SU-DHL-6 (cell line): ENCODE measurements around the gene SLC29A2.

ENCODE experiments used
- H2AFZ ChIP-seq: fragments of 200-600 bp; sonication (generic); 2 replicates; pipeline ENCODE4 v1.6.1; 2014; ENCODE audit warnings: low read depth, mild to moderate bottlenecking, moderate library complexity, mixed read lengths, antibody characterized with exemption, low read length; ENCODE audit not compliant: severe bottlenecking
- H3F3A ChIP-seq: fragments of 200-600 bp; shearing (Covaris generic); 2 replicates; pipeline ENCODE4 v1.6.0; 2016; ENCODE audit warnings: antibody characterized with exemption, mild to moderate bottlenecking; ENCODE audit not compliant: insufficient read depth
- H3K27ac ChIP-seq: fragments of 200-600 bp; sonication (generic); 2 replicates; pipeline ENCODE4 v1.5.1; 2016; ENCODE audit warnings: low read depth, mild to moderate bottlenecking, low read length, moderate library complexity, mixed read lengths
- H3K27me3 ChIP-seq: fragments of 200-600 bp; sonication (generic), shearing (Covaris generic); 2 replicates; pipeline ENCODE4 v1.6.0; 2014; ENCODE audit warnings: mild to moderate bottlenecking, low read length
- H3K36me3 ChIP-seq: fragments of 200-600 bp; sonication (generic); 2 replicates; pipeline ENCODE4 v1.6.1; 2014; ENCODE audit warnings: mild to moderate bottlenecking, low read length, mixed read lengths
- H3K4me2 ChIP-seq: fragments of 300-600, 200-600 bp; shearing (Covaris generic), sonication (generic); 2 replicates; pipeline ENCODE4 v1.6.0; 2014; ENCODE audit warnings: low read length, low read depth, mild to moderate bottlenecking; ENCODE audit not compliant: poor library complexity, severe bottlenecking
- H3K4me3 ChIP-seq: fragments of 200-600 bp; sonication (generic); 2 replicates; pipeline ENCODE4 v1.5.1; 2014; ENCODE audit warnings: antibody characterized with exemption, low read length, mild to moderate bottlenecking, mixed read lengths; ENCODE audit not compliant: insufficient read depth, poor library complexity, severe bottlenecking
- H3K79me2 ChIP-seq: fragments of 200-600 bp; sonication (generic); 2 replicates; pipeline ENCODE4 v1.6.1; 2014; ENCODE audit warnings: mild to moderate bottlenecking, low read length, moderate library complexity; ENCODE audit not compliant: insufficient read depth
- H3K9ac ChIP-seq: fragments of 200-600 bp; sonication (generic); 2 replicates; pipeline ENCODE4 v1.7.0; 2014; ENCODE audit warnings: mild to moderate bottlenecking, low read length
- H3K9me2 ChIP-seq: fragments of 200-600 bp; sonication (generic); replicated peaks from 2 replicates; pipeline ENCODE4 v1.6.1; 2014; ENCODE audit warnings: low read length; ENCODE audit not compliant: insufficient read depth
- H3K9me3 ChIP-seq: fragments of 200-600 bp; sonication (generic); 2 replicates; pipeline ENCODE4 v1.6.1; 2014; ENCODE audit warnings: low read length, mixed read lengths; ENCODE audit not compliant: insufficient read depth
- H4K20me1 ChIP-seq: fragments of 200-600 bp; sonication (generic); 2 replicates; pipeline ENCODE4 v1.6.1; 2014; ENCODE audit warnings: low read depth, mild to moderate bottlenecking, antibody characterized with exemption, low read length, moderate library complexity, mixed read lengths
- CTCF ChIP-seq: fragments of 200-600 bp; sonication (generic); IDR thresholded peaks from one replicate; pipeline ENCODE4 v1.5.1; 2017; ENCODE audit warnings: antibody characterized with exemption, mild to moderate bottlenecking, low read length, moderate library complexity; ENCODE audit not compliant: insufficient read depth, poor library complexity, severe bottlenecking
- EZH2phosphoT487 ChIP-seq: fragments of 200-600 bp; sonication (generic), shearing (Covaris generic); conservative IDR thresholded peaks from 2 replicates; pipeline ENCODE4 v1.6.1; 2018; ENCODE audit warnings: mild to moderate bottlenecking, antibody characterized with exemption, low read length, moderate library complexity, mixed read lengths

Gene SLC29A2

GRCh38 chr11:66367561-66368312, 3.8 kb downstream of the SLC29A2 start:
- no peaks in the 10 kb centered on the region for H3K27me3 ChIP-seq
- H3K4me3 ChIP-seq, result no peak overlapping the region
- H3K9me3 ChIP-seq, result no peaks in the 10 kb centered on the region
- H3F3A ChIP-seq, result peaks cover 3% of the 10 kb centered on the region; the same call in 1 of the 2 replicates
- no peaks in the 10 kb centered on the region for H3K79me2 ChIP-seq
- H3K9me2 ChIP-seq, result no peaks in the 10 kb centered on the region
- no peak overlapping the region for H3K27ac ChIP-seq
- no peak overlapping the region for H3K9ac ChIP-seq
- no peaks in the 10 kb centered on the region for H4K20me1 ChIP-seq
- H2AFZ ChIP-seq, result no peak overlapping the region
- TF ChIP-seq CTCF (no peak), EZH2phosphoT487 (no peak)
- no peaks in the 10 kb centered on the region for H3K36me3 ChIP-seq
- H3K4me2 ChIP-seq, result no peak overlapping the region

GRCh38 chr11:66366844-66367477, 4.6 kb downstream of the SLC29A2 start:
- Histone ChIP-seq H3K9me2 (no peaks in the 10 kb centered on the region), H4K20me1 (no peaks in the 10 kb centered on the region), H3K9me3 (no peaks in the 10 kb centered on the region), H3K4me3 (no peak overlapping the region), H3K9ac (no peak overlapping the region), H3F3A (no peaks in the 10 kb centered on the region), H3K27ac (no peak overlapping the region), H2AFZ (no peak overlapping the region), H3K36me3 (no peaks in the 10 kb centered on the region), H3K79me2 (no peaks in the 10 kb centered on the region), H3K27me3 (no peaks in the 10 kb centered on the region), H3K4me2 (no peak overlapping the region)
- no peak for TF ChIP-seq CTCF
- no peak for TF ChIP-seq EZH2phosphoT487

GRCh38 chr11:66365711-66366619, 5.6 kb downstream of the SLC29A2 start:
- no peak overlapping the region for H3K4me2 ChIP-seq
- TF ChIP-seq EZH2phosphoT487 (no peak), CTCF (no peak)
- no peak overlapping the region for H3K4me3 ChIP-seq
- no peaks in the 10 kb centered on the region for H4K20me1 ChIP-seq
- no peak overlapping the region for H3K27ac ChIP-seq
- no peaks in the 10 kb centered on the region for H3F3A ChIP-seq
- H2AFZ ChIP-seq, result no peak overlapping the region
- H3K9ac ChIP-seq, result no peak overlapping the region
- no peaks in the 10 kb centered on the region for H3K36me3 ChIP-seq
- no peaks in the 10 kb centered on the region for H3K79me2 ChIP-seq
- no peaks in the 10 kb centered on the region for H3K27me3 ChIP-seq
- no peaks in the 10 kb centered on the region for H3K9me2 ChIP-seq
- no peaks in the 10 kb centered on the region for H3K9me3 ChIP-seq
